KMS-11 (cell line): ENCODE results near the gene SLCO4A1.

Experiments used
- H2AFZ ChIP-seq: fragments of 200-600 bp; sonication (generic); 2 replicates; pipeline ENCODE4 v1.6.1; 2016; ENCODE audit warnings: antibody characterized with exemption, mixed run types, low read depth
- H3K27ac ChIP-seq: fragments of 200-600 bp; sonication (generic); 2 replicates; pipeline ENCODE4 v1.6.1; 2016; ENCODE audit warnings: mild to moderate bottlenecking, mixed run types
- H3K27me3 ChIP-seq: fragments of 200-600 bp; sonication (generic); 2 replicates; pipeline ENCODE4 v1.6.1; 2017; ENCODE audit warnings: mild to moderate bottlenecking, low read depth, mixed run types, moderate library complexity; ENCODE audit not compliant: insufficient read depth
- H3K36me3 ChIP-seq: fragments of 200-600 bp; sonication (generic); 2 replicates; pipeline ENCODE4 v1.6.1; 2017; ENCODE audit warnings: mild to moderate bottlenecking, mixed run types; ENCODE audit not compliant: insufficient read depth
- H3K4me1 ChIP-seq: fragments of 200-600 bp; sonication (generic); 2 replicates; pipeline ENCODE4 v1.6.1; 2016; ENCODE audit warnings: mild to moderate bottlenecking, low read depth, mixed run types; ENCODE audit not compliant: poor library complexity, severe bottlenecking
- H3K4me2 ChIP-seq: fragments of 200-600 bp; sonication (generic); 2 replicates; pipeline ENCODE4 v1.7.0; 2016; ENCODE audit warnings: mild to moderate bottlenecking, mixed run types
- H3K4me3 ChIP-seq: fragments of 200-600 bp; sonication (generic); IDR thresholded peaks from 2 replicates; pipeline ENCODE4 v1.6.1; 2017; ENCODE audit warnings: low read depth, low read length, mixed read lengths; ENCODE audit not compliant: insufficient read depth
- H3K79me2 ChIP-seq: fragments of 200-600 bp; sonication (generic); 2 replicates; pipeline ENCODE4 v1.6.1; 2016; ENCODE audit warnings: low read depth, mixed run types; ENCODE audit not compliant: insufficient read depth
- H3K9ac ChIP-seq: fragments of 200-600 bp; sonication (generic); 2 replicates; pipeline ENCODE4 v1.6.1; 2016; ENCODE audit warnings: mild to moderate bottlenecking, mixed run types
- H4K20me1 ChIP-seq: fragments of 200-600 bp; sonication (generic); 2 replicates; pipeline ENCODE4 v1.6.1; 2016; ENCODE audit warnings: mild to moderate bottlenecking, mixed run types; ENCODE audit not compliant: insufficient read depth
- CTCF ChIP-seq: fragments of 200-600 bp; sonication (generic); conservative IDR thresholded peaks from 2 replicates; pipeline ENCODE4 v1.6.1; 2017; ENCODE audit warnings: low read depth, mild to moderate bottlenecking, antibody characterized with exemption, low read length, moderate library complexity, mixed read lengths

SLCO4A1 gene

GRCh38 chr20:62719250-62719935 lies 77.1 kb downstream of the SLCO4A1 start:
- no peaks in the 10 kb centered on the region for H3K79me2 ChIP-seq
- H3K9ac ChIP-seq = no peak overlapping the region
- no peak overlapping the region for H3K4me2 ChIP-seq

More at GRCh38 chr20:62719250-62719935, 77.1 kb downstream of the SLCO4A1 start:
- no peaks in the 10 kb centered on the region for H4K20me1 ChIP-seq
- H2AFZ ChIP-seq = no peak overlapping the region
- peaks cover 99% of the 10 kb centered on the region for H3K27me3 ChIP-seq
- no peaks in the 10 kb centered on the region for H3K36me3 ChIP-seq
- H3K4me1 ChIP-seq = no peaks in the 10 kb centered on the region
- H3K4me3 ChIP-seq = no peak overlapping the region
- H3K27ac ChIP-seq = no peak overlapping the region
- no peak for TF ChIP-seq CTCF
